GM12892 (cell line): ENCODE results near the gene SUPT20HL2.

Experiments used
- DNase-seq: peaks from one replicate; pipeline ENCODE4 v3.0.0; 2011; ENCODE audit not compliant: insufficient read length
- FAIRE-seq: peaks from 2 replicates; lab custom pipeline; 2011; peaks lifted over from hg19 to GRCh38; lab: Jason Lieb, UNC
- POLR2A ChIP-seq: IDR thresholded peaks from 2 replicates; pipeline ENCODE4 v1.6.1; 2011; ENCODE audit warnings: low read depth, low read length, control low read depth
- POLR2AphosphoS5 ChIP-seq: IDR thresholded peaks from 2 replicates; pipeline ENCODE4 v1.6.1; 2011; ENCODE audit warnings: low read depth, low read length, control low read depth
- TAF1 ChIP-seq: IDR thresholded peaks from 2 replicates; pipeline ENCODE4 v1.6.1; 2011; ENCODE audit warnings: low read depth, mild to moderate bottlenecking, control low read depth, low read length, borderline replicate concordance

SUPT20HL2 gene

DNA sequence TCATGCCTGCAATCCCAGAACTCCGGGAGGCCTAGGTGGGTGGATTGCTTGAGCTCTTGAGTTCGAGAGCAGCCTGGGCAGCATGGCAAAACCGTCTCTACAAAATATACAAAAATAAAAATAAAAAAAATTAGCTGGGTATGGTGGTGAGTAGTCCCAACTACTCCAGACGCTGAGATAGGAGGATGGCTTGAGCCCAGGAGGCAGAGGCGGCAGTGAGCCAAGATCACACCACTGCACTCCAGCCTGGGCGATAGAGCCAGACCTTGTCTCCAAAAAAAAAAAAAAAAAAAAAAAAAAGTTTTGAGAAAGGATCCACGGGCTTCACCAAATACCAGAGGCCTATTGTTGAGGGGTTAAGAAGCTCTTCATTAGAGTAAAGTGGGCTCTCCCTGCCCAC is 8.0 kb downstream of the SUPT20HL2 start:
- DNase-seq (no peak), FAIRE-seq (no peak)
- TF ChIP-seq POLR2AphosphoS5 = no peak
- TF ChIP-seq TAF1 = no peak
- no peak for TF ChIP-seq POLR2A

DNA sequence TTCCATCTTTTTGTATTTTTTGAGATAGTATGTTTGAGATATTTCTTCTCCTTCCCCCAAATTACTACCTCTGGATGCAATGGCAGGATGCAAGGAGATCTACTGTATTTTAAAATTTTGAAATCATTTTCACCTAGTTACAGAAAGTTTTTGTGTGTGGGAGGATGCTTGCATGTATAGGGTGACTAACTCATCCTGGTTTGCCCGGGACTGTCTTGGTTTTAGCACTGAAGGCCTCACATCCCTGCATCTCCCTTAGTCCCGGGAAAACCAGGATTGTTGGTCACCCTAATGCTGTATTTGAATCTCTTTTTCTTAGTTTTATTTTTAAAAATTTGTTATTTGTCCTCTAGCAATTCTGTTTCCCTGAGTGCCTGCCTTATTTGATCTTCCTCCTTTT is 12.1 kb downstream of the SUPT20HL2 start:
- no peak for TF ChIP-seq TAF1
- FAIRE-seq (no peak), DNase-seq (no peak)

DNA sequence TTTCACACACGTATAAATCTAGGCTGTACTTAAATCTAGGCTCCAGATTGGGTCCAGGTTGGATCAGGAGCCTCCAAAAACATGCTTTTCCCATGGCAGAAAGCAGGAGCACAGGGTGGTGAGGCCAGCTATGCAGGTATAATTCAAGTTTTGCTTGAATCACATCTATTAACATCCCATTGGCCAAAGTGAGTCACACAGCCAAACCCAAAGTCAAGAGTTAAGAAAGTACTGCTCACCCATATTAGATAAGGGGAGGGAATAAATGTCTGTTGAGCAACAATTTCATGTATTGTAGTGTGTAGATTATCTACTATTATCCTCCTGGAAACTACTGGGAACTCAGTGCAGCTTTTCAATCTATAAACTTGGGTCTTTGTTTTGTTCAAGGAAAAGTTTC is 12.8 kb downstream of the SUPT20HL2 start:
- TF ChIP-seq TAF1 = no peak
- no peak for TF ChIP-seq POLR2A
- no peak for TF ChIP-seq POLR2AphosphoS5
- DNase-seq (no peak), FAIRE-seq (no peak)

DNA sequence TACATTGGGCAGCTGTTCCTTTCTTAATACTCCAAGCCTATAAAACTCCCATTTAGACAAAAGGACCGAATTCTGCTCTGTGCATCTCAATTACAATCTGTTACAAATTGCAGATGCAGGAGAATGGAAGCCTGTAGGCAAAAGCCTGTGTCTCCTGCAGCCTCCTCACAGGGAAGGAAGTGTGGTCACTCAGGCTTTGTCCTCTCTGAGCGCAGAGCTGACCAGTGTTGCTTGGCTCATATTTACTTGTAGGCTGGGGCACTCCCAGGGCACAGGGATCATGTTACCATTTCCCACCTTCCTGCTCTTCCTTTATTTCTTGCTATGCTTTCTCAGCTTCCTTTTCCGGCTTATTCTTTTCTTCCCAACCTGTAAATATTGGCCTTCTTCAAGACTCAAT is 15.7 kb downstream of the SUPT20HL2 start:
- FAIRE-seq (no peak), DNase-seq (no peak)

DNA sequence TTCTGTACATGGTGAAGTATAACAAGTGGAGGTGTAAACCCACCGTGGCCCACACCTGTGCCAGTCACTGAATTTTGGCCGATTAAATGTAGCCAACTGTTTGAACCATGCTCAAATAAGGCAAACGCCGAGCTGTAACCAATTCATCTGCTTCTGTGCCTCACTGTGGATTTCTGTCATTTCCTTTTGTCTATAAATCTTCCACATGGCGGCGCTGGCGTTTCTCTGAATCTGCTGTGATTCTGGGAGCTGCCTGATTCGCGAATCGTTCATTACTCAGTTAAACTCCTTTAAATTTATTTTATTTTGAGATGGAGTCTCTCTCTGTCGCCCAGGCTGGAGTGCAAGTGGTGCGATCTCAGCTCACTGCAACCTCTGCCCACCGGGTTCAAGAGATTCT is 19.2 kb downstream of the SUPT20HL2 start:
- TF ChIP-seq POLR2A (no peak), POLR2AphosphoS5 (no peak), TAF1 (no peak)
- DNase-seq (no peak), FAIRE-seq (peak; percentile 14)

More for the DNA sequence above, 15.7 kb downstream of the SUPT20HL2 start:
- no peak for TF ChIP-seq TAF1
- TF ChIP-seq POLR2A = no peak
- TF ChIP-seq POLR2AphosphoS5 = no peak

DNA sequence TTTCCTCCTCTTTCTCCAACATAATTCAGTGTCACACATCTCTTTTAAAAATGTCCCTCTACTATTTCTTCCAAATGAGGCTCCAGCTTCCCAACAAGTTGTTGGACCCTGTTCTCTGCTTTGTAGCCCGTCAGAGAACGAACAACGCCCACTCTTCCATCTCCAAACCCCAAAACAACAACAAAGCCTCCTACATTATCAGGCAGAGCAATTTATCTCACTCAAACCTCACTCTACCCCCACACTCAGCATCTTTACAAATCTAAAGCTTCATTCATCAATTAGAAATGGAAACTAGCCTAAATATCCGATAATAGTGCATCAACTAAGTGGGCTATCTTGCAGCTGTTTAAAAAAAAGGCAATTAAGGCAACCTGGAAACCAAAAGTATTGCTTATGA is 20.5 kb downstream of the SUPT20HL2 start:
- TF ChIP-seq POLR2AphosphoS5 (no peak), TAF1 (no peak)
- DNase-seq (no peak), FAIRE-seq (no peak)

DNA sequence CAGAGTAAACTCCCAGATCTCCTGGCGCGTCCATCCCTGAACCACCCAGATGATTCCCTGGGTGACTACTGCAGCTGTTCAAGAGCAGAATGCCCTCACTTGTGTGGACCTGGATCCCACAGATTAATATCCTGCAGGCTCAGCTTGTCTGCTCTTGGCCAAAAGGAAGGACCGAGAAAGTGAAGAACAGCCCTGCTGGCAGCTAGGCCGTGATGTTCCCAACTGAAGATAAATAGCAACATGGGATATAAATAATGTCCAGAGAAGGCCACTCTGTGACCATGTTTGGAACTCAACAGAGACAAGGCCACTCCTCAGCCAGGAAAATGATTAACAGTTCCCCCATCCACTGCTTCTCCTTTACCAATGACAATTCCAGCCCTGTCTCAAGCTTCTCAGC is 21.5 kb downstream of the SUPT20HL2 start:
- DNase-seq (no peak), FAIRE-seq (no peak)
- TF ChIP-seq TAF1 = no peak
- TF ChIP-seq POLR2AphosphoS5 = no peak
- no peak for TF ChIP-seq POLR2A

DNA sequence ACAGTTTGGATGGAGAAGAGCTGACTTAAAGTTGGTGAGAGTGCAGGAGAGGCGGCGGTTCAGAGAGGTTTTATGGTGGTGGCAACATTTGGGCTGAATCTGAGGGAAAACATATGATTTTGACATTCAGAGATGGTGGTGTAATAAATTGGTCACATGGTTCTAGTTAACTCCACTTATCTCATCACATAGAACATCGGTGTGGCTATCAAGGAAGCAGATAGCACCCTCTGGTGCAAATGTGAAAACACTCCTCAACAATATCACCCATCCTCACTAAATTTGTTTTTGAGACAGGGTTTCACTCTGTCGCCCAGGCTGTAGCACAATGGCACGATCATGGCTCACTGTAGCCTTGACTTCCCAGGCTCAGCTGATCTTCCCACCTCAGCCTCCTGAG is 28.8 kb downstream of the SUPT20HL2 start:
- DNase-seq (no peak), FAIRE-seq (peak; percentile 72)

DNA sequence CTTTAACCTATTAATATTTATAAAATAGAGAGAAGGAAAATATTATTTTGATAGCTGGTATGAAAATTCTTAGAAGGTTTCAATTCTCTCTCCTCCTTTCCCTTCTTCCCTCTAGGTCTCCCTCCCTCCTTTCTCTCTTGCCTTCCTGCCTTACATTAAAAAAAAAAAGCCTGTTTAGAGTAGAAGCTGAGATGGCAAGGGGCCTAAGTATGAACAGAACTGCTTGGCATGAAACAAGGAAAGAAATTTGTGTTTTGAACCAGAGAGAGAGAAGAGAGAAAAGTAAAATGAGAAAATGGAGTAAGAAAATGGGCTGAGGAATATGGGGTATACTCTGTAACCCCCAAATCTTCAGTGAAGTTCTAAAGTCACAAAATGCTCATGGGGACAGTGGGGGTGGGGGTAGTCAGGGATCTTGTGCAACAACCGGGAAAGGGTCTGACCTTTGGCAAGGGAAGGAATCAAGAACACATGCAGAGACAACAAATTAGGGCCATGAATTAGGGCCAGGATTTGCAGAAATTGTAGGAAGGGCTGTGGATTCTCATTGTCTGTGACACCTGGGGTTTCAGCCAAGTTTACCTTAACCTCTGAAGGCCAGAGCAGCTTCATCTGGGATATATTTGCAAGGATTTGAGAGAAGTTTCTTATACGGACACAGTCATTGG is 30.6 kb downstream of the SUPT20HL2 start:
- FAIRE-seq (no peak), DNase-seq (no peak)
- TF ChIP-seq POLR2A = no peak
- TF ChIP-seq POLR2AphosphoS5 = no peak
- no peak for TF ChIP-seq TAF1

More for the DNA sequence above, 28.8 kb downstream of the SUPT20HL2 start:
- TF ChIP-seq POLR2A = no peak
- TF ChIP-seq TAF1 = no peak
- no peak for TF ChIP-seq POLR2AphosphoS5

DNA sequence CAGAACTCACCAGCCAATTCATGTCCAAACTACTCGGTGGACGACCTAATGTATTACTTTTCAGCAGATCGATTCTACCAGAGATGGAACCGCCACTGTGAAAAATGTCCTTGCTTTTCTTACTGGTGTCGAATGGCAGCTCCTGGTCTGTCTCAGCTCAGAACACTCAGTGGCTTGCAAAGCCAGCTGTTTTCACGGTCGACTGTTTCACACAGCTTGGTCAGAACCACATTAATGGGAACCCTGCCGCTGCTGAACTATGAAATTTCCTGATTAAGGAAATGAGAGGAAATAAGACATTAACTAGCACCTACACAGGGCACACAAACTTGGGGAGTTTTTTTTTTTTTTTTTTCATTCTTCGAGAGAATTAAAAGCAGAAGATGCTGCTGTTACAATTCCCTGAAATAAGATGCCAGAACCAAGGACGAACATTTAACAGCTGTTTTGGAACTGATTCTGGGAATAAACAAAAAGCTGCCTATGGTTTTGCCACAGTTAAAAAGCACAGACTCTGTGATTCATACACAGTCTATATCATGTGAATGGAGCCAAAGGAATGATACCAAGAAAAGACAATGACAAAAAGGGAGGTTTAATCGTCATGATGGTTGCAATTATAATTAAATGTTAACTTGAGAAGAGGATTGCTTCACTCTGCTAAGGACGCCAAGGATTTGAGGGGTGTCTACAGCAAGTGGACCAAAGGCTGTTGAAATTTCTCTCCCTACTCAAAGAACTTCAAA is 31.3 kb downstream of the SUPT20HL2 start:
- no peak for DNase-seq
- TF ChIP-seq POLR2A (no peak), TAF1 (no peak), POLR2AphosphoS5 (no peak)
- FAIRE-seq = no peak

DNA sequence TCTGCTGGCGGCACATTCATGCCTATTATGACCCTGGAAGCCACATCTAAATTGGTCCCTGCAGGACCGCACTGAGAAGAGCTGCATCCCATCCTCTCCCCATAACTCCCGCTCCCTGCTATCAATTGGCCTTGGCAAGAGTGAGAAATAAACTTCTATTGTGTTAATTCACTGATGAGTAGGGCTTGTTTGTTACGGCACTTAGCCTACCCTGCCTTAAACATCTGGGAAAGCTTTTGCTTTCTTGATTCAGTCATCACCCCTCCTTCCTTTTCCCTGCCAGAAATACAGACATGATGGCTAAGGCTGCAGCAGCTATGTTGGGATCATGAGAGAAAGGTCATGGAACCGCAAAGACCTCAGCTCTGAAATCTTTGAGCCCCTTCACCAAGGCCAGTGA is 36.5 kb downstream of the SUPT20HL2 start:
- DNase-seq (no peak), FAIRE-seq (no peak)
- TF ChIP-seq POLR2AphosphoS5 (no peak), POLR2A (no peak), TAF1 (no peak)

DNA sequence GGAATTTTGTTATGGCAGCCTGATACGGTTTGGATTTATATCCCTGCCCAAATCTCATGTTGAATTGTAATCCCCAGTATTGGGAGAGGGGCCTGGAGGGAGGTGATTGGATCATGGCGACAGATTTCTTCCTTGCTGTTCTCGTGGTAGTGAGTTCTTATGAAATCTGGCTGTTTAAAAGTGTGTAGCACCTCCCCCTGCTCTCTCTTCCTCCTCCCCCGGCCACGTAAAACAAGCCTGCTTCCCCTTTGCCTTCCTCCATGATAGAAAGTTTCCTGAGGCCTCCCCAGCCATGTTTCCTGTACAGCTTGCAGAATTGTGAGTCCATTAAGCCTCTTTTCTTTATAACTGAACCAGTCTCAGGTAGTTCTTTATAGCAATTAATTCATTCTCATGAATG is 37.9 kb downstream of the SUPT20HL2 start:
- TF ChIP-seq POLR2A (no peak), POLR2AphosphoS5 (no peak), TAF1 (no peak)
- DNase-seq (no peak), FAIRE-seq (no peak)
